ENCODE measurements around the gene SCN1A.

- TF ChIP-seq CTCF (IDR thresholded peaks at IDR 0.05), result no peak
- TF ChIP-seq POLR2A (IDR thresholded peaks at IDR 0.05), result no peak
These were observed 10.3 kb downstream of the SCN1A start for GRCh38 chr2:166117491-166117890.

All from testis (tissue), 2 donors.